Activated CD4-positive, alpha-beta T cell treated with anti-CD3 and anti-CD28 coated beads, Interleukin-2, Interleukin-6, amounts not matched to agents 100 ng/mL and 50 ng/mL, durations not matched to agents 16 hours and 8 hours (primary cell): ENCODE data around the gene RPTOR.

Source experiments
- DNase-seq: peaks from one replicate; pipeline ENCODE4 v3.0.0-alpha.2; 2020

Gene RPTOR

DNA sequence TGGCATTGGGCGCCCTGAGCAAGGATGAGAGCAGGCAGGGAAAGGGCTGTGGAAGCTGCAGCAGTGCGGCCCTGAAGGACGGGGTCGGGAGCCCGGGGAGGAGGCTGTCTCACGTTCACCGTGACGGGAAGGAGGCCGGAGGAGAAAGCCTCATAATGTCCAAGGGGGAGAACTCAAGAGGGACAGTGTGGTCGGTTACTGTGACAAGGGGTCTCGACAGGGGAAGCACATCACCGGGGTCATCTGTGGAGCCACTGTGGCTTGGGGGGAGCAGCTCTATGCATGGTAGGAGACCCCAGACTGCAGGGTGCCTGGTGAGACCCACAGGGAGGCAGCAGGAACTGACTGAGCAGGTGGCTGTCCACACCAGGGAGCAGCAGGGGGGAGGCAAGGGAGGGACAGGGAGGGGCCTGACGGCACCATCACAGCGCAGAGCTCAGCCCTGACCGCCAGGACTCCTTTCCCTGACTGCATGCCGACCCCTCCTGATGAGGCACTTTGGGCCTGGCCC lies 292.4 kb downstream of the RPTOR start:
- no peak for DNase-seq

DNA sequence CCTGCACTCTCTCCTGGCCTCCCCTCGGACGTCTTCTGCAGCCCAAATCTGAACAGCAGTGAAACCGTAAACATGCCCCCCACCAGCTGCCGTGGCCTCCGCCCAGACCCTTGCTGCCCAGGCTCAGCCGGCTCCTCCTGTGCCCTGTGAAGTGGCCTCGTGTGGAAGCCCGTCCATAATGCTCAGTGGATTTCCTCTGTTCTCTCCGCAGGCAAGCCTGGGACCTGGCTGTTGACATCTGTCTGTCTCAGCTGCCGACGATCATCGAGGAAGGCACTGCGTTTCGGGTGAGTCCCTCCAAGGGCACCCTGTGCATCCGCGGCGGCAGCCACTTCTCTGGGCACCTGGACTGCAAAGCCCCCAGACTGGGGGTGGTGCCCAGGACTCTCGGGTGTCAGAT lies 293.1 kb downstream of the RPTOR start:
- no peak for DNase-seq

DNA sequence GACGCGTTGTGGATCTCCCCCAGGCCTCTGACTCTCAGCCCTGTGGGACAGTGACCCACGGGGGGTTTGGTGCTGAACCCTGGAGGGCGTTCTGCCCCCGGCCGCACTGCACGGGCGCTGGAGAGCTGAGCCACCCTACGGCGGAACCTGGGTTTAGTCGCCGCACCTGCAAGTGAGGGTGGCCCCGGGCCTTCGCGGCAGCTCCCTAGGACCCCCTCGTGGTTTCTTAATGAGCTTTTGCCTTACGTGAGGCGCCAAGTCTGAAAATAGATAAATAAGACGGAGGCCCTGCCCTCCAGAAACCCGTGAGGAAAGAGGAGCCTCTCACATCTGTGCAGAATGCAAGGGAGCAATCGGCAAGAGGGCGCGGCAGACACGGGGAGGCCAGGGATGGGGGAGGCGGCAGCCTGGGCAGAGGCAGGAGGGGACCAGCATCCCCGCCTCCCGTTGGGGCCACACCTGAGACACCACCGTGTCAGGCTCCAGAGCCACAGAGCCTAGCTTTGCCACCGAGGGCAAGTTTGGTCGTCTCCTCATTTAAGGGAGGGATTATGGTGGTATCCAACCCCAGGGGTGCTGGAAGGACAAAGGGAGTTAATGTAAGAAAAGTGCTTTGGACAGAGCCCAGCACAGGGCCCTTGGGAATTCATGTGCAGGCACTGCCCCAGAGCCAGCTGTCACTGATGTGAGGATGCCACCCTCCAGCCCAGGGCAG lies 293.8 kb downstream of the RPTOR start:
- DNase-seq: no peak

DNA sequence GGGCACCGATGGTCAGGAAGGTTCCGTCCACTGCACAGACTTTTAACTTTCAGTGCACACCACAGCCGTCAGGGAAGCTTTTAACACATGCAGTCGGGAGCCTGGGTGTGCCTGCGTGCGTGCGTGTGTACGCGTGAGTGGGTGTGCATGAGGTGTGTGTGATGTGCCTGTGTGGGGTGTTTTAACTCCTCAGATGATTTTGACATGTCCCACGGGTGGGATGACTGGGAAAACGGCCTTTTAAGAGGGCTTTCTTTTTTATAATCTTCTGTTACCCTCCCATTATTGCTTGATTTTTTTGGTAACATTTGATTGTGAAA lies 294.3 kb downstream of the RPTOR start:
- DNase-seq: no peak

DNA sequence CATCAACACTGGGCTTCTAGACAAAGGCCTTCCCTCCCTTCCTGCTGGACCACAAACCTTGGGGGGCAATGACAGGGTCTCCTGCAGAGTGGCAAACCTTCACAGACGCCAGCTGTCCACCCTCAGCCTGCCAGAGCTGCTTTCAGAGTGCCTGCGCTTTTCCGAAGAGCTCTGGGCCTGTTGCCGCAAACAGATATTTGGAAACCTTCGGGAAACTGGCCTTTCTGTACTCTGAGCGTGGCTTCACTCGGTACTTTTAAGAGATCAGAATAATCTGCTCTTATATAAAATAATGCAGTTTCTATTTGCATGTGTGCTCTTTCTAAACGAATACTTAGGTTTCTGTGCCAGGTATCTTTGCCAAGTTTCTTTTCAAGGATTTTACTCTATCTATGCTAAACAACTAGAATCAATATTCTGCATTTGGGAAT lies 294.9 kb downstream of the RPTOR start:
- no peak for DNase-seq

DNA sequence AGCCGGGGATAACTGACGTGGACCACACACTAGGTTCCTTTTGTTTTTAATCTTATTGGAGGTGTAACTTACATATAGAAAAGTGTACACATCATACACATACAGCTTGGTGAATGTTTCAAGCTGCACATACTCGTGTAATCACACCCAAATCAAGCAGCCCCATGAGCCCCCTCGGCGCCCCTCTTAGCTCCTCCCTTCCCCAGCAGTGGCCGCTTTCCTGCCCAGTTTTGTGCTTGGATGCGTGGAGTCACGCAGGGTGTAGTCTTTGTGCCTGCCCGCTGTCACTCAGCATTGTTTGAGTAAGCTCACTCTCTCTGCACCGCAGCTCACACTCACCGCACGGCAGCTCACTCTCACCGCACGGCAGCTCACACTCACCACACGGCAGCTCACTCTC lies 295.3 kb downstream of the RPTOR start:
- no peak for DNase-seq

DNA sequence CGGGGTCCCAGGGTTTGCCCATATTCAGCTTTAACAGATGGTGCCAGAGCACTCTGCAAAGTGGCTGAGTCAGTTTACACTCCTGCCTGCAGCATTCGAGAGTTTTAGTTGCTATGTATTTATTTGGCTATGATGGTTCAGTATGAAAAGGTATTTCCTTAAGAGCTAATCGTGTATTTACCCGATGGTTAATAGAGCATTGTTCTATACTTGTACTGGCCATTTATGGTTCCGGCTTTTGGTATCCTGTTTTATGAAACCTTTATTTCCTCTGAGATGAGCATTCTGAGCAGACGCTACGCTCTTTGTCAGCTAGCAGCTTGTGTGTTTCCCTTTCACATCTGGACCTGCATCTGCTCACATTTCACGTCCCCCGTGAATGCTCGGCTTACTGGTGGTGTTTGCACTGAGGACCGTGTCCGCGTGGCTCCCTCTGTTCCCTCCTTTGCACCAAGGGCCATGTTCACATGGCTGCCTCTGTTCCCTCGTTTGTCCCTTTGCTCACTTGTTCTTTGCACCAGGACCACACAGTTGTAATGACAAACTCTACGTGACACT lies 297.9 kb downstream of the RPTOR start:
- DNase-seq: no peak

DNA sequence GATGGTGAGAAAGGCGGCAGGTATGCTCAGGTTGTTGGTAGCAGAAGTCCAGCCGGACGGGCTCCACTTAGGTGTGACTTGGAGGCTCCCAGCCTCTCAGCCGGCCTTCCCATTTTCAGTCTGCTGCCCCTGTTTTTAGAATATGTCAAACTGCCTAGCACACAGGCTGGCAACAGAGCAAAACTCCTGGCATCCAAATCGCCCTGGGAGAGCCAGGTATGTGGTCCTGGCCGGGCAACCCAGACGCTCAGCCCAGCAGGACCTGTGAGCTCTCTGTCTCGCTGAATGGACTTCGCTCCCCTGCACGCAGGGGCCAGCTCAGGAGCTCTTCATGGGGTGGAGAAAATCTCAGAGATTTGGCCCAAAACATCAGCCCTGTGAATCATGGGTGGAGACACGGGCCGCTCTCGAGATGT lies 299.1 kb downstream of the RPTOR start:
- no peak for DNase-seq

DNA sequence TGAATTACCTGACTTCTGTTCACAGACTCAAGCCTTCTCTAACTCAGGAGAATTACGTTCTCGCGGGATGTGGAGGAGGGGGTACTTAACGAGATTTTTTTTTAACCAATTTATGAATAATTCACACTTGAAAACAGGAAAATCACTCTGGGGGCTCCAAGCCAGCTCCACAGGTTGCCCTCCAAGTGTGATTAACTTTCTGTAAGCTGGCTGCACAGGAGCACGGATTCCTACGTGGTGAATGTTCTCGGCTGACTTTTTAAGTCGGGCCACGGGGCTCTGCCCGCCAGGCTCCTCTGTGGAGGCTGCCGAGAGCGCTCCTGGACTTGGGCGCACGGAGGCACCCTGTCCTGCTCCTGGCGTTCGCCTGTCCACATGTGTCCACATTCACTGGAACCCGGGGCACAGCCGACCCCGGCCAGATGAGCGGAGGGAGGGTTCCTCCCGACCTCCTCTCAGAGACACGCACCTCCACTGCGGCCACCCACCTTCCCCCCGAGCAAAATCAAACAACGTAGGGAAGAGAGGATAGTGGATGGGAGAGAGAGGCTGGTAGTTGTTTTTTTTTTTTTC lies 299.9 kb downstream of the RPTOR start:
- DNase-seq: no peak

DNA sequence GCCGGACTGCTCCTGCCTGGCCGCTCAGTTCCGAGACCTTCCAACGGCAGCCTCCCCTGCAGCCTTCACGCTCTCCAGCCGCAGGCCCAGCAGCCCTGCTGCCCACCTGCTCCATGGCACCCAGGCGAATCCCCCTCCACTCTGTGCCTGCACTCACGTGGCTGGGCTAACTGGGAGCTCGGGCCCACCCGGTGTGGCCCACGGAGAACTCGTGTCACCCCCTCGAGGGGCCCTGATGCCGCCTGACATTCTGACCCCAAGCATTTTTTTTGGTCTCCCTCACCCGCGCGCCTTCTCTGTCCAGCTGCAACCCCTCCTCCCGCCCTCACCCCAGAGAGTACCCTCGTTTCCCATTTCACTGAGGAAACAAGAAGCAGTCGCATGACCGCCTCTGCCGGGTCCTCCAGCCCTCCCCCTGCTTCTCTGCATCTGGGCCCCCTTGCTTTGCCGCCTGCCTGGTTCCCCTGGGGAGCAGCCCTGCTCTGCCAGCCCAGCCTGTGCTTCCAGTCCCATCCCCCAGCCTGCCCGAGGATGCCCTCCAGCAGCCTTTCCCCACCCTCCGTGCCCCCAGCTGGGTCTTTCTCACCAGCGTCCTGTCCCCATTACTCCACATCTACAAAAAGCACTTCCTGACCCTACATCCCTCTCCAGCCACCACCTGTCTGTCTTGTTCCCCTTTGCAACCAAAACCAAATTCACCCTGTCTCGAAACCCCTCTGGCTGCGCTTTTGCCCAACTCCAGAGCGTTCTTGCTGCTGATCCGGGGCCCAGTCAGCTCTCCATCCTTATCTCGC lies 300.6 kb downstream of the RPTOR start:
- DNase-seq: no peak

DNA sequence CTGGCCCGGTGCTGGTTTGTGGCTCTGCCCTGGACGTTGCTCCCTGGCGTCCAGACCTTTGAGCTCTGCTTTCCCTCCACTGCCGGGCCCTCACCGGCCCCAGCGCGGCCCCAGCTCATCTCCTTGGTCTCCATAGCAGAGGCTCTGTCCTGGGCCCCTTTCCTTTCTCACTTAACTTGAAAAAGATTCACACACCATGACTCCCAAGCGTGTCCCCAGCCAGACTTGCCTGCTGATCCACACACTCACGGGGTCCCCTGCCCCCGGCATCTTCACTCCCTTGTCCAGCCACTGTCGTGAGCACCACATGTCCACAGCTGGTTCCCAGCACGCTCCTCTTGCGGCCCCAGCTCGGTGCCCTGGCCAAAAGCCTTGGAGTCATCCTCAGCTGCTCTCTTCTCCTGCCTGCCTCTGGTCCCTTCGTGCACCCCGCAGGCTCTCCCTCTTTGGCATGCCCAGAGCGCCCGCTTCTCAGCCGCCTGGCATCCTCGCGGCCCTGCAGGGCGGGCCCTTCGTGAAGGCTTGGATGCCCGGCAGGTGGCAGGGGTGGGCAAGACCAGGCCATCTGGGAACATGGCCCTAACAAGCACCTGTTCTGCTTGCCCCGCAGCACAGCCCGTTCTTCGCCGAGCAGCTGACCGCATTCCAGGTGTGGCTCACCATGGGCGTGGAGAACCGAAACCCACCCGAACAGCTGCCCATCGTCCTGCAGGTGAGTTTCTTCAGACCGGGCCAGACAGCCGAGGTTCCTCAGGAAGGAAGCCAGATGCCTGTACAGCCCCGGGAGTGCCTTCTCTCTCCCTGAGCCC lies 301.4 kb downstream of the RPTOR start:
- DNase-seq: no peak

DNA sequence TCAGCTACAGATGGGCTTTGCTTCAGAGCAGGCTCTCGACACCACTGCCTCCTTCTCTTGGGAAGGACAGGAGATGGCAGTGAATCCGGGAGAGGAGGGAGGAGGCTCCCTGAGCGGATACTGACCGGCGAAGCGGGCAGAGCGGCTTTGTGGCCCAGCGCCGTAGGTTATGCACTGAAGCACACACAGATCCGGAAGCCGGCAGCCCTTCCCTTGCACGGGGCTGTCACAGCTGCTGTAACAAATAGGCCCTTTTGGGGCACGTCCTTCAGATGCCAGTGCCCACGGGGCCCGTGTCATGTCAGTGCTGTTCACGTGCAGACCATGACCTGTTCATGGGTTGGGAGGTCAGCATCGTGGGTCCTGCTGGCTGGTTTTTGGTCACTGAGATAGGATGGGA lies 302.3 kb downstream of the RPTOR start:
- no peak for DNase-seq

DNA sequence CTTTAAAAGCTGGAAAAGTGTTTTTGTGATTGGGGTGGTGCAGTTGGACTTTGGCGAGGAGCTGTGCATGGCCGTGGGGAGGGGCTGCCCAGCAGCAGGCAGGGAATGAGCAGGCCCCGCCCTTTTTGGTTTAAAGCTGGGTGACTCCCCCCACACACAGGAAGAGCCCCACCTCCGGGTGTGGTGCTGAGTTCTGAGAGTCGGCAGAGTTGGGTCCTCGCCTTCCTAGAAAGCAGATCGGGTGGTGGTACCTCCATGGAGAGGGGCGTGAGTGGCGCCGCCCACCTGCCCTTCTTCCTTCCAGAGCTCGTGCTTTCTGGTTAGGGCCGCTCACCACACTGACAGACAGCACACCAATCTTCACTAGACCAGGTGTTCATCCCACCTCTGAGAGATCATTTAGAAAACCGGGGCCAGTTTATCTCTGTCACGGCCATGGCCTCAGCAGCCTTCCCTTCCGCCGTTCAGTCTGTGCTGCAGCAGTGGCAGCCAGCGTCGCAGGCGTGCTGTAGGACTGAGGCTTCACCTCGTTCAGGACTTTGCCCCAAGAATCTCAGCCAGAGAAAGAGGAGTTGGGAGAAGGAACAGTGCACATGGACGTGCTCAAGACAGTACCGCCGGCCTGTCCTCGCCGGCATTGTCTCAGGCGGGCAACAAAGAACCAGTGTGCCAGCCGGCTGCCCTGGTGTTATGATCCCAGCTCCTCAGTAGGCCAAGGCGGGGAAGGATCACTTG lies 303.0 kb downstream of the RPTOR start:
- peak; percentile 82 for DNase-seq

DNA sequence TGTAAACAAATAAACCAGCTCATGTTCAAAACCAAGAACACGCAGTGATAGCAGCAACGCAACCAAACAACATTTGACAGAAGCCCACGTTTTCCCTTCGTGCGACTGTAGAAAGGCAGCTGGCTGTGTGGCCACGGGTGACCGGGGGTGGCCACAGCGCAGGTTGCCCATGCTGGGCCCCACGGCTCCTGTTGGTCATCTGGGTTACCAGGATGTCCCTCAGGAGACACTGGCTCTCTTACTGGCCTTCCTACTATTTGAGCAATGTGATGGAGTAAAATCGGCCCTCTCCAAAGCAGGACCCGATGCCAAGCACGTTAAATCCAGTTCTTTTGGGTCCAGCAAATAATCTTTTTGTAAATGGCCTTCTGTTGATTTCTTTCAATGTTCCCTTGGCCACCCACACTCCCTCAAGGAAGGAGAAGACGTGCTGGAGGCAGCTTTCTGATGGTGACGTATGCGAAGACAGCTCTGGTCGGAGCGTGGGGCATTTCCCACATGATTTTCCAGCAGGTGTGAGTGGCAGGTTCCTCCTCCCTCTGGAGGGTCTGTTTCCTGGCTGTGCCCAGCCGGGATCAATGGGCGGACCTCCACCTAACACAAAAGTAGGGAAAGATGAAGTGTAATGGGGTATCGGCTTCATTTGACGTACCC lies 303.9 kb downstream of the RPTOR start:
- no peak for DNase-seq

DNA sequence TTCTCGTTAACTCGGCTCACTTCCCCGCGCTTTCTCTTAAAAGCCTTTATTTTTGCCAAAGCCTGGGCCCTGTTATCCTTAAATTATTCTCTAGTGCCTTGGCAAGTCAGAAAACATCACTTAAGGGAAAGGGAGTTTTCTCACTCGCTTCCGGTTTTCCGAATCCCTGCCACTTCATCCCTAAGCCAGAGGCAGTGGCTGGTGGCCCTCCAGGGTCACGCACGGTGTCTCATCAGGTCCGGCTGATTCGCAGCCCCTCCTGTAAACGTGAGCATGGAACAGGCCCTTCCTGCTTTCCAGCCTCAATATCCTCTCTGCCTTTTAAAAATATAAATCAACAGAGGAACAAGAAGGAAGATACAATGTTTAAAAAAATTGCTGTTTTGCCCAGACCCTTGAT lies 304.5 kb downstream of the RPTOR start:
- no peak for DNase-seq

DNA sequence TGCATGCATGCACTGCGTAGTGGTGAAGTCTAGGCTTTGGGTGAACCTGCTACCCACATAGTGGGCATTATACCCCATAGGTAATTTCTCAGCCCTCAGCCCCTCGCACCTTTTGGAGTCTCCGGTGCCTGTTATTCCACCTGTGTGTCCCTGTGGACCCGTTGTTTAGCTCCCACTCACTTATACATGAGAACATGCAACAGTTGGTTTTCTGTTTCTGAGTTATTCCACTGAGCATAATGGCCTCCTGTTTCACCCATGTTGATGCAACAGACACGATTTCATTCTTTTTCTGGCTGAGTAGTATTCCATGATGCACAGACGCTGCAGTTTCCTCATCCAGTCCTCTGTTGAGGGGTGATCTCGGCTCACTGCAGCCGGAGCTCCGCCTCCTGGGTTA lies 305.5 kb downstream of the RPTOR start:
- DNase-seq: no peak

DNA sequence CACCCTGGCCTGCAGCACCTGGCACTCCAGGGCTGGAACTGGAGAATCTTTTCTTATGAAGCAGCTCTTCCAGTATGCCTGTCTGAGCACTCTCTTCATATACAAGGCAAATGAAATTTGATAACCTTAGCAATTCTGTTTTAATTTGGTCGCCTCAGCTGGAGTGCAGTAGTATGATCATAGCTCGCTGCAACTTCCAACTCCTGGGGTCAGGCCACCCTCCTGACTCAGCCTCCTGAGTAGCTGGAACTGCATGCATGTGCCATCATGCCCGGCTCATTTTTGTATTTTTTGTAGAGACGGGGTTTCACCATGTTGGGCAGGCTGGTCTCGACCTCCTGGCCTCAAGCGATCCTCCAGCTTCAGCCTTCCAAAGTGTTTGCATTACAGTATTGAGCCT lies 306.2 kb downstream of the RPTOR start:
- DNase-seq: no peak

DNA sequence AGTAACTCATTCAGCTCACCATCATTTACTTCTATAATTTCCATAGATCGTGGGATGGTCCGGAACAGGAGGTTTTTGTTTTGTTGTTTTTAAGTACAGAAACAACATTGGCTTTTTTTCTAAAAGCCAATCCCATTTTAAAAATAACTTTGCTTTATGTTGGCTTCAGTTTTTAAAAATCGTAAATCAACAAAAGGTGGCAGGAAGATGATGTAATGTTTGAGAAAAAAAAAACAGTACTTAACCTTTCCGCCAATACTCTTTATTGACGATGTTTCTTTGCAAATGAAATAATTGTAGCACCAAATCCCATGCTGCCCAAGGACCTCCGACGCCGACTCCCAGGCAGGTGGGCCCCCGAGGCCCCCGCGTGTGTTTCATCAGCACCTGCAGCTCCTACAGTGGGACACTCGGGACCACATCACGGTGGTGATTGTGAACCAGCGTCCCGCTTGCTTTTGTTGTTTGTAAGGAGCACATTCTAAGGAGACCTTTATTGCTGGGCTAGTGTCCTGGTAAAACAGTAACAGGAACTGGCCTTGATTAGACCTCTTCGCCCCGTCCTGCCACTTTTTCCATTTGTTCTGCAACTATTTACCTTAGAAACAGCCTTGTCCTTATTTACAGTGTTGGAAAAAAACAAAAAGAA lies 306.8 kb downstream of the RPTOR start:
- no peak for DNase-seq

DNA sequence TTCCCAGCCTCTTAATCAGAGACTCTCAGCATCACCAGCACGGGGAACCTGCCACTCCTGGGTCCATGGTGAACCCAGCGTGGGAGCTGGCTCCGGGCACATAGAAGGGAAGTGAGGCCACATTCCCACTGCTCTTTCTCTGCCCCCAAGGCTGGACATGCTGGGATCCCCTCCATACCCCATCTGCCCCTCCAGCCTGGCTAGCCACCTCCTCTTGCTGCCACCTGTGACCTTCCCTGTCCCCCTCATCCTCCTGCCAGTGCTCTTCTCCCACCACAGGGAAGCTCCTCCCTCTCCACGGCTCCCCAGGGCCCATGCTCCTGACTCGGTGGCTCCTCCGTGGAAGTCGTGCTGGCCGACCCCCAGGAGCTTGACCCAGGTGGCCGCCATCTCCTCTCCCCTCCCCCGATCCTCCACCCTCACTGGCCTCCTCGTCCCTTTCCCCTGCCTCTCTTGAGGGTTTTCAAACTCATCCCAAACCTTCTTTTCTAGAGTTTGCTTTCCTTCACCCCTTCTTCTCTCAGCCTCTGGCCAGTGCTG lies 307.9 kb downstream of the RPTOR start:
- DNase-seq: no peak

DNA sequence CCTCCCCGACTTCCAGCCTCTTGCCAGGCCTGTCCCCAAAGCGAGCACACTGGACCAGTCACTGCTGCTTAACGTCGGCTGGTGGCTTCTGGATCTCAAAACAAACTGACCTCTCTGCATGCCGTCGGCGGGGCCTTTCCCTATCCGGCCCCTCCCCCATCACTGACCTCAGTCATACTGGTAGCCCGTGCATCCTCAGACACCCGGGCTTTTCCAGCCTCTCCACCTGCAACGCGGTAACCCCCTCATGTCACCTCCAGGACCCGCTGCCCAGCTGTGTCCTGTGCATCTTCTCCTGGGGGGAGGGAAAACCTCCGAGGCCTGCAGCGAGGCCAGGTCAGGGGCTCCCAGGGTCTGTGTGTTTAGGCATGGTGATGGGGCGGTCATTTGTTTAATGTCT lies 308.4 kb downstream of the RPTOR start:
- DNase-seq: no peak

DNA sequence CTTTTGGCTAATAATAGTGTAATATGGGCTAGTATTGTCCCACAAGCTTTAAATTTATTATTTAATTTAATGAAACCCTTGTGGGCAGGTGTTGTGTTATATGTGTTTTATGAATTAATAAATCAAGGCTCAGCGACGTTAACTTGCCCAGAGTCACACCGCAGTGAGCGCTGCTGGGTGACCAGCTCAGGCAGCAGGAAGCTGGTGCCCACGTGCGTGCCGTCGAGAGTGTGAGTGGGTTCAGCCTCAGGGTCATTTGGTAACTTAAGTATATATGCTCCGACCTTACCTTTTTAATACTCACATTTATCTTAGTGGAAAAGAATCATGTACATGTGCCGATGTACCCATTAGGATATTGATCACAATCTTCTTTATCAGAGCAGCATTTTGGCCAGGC lies 309.6 kb downstream of the RPTOR start:
- DNase-seq: no peak
